ENCODE results near the gene AHCY.

AHCY gene

DNA sequence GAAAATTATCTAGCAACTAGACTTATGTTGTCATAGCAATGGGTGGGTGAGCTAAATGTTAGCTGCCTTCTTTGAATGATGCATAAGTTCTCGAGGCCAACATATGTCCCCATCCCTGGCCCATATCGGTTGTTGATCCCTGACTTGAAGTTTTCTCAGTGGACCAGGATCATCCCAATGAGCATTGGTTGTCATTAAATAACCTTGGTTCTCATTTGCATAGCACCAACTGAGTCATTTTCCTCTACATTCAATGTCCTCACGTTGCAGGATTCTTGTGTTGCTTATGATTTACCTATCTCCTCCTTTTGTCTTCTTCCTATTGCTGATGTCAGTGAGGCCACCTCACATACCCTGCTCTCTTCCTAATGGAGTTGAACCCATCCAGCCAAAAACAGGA, 12.1 kb upstream of the AHCY start:
- no peak overlapping the region for H3K27ac ChIP-seq
- TF ChIP-seq, protein P1, sequence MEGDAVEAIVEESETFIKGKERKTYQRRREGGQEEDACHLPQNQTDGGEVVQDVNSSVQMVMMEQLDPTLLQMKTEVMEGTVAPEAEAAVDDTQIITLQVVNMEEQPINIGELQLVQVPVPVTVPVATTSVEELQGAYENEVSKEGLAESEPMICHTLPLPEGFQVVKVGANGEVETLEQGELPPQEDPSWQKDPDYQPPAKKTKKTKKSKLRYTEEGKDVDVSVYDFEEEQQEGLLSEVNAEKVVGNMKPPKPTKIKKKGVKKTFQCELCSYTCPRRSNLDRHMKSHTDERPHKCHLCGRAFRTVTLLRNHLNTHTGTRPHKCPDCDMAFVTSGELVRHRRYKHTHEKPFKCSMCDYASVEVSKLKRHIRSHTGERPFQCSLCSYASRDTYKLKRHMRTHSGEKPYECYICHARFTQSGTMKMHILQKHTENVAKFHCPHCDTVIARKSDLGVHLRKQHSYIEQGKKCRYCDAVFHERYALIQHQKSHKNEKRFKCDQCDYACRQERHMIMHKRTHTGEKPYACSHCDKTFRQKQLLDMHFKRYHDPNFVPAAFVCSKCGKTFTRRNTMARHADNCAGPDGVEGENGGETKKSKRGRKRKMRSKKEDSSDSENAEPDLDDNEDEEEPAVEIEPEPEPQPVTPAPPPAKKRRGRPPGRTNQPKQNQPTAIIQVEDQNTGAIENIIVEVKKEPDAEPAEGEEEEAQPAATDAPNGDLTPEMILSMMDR (conservative IDR thresholded peaks at IDR 0.05), result no peak
- no peak for TF ChIP-seq ZFX (IDR thresholded peaks at IDR 0.05)

DNA sequence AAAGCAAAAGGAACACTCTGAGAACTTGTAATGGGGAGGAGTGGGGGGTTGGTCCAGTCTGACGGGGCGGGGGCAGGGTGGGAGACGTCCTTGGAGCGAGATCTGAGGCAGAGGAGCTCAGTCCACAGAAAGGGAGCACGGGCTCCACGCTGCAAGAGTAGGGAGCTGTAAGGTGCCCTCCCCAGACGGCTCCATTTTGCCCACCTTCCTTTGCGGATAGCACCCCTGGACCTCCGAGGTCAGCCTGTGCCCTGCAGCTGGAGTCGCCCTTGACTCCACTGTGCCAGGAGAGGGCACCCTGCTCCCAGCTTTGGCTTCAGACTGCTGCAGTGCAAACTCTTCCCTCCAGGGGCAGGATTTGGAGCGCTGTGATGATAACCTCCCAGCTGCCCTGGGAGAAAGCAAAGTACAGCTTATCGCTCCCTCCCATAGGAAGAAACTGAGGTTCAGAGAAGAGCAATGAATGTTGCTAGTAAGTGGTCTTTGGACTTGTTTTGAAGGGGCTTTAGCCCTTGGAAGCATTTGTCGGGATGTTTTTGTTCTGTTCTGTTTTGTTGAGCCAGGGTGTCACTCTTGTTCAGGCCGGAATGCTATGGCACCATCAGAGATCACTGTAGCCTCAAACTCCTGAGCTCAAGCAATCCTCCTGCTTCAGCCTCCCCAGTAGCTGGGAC, 9.5 kb upstream of the AHCY start:
- TF ChIP-seq, protein P1 (conservative IDR thresholded peaks at IDR 0.05), result peak; percentile 99
- TF ChIP-seq ZFX (IDR thresholded peaks at IDR 0.05), result no peak
- H3K27ac ChIP-seq, result peak overlapping the region; percentile 65; the same call in 1 of the 2 replicates

DNA sequence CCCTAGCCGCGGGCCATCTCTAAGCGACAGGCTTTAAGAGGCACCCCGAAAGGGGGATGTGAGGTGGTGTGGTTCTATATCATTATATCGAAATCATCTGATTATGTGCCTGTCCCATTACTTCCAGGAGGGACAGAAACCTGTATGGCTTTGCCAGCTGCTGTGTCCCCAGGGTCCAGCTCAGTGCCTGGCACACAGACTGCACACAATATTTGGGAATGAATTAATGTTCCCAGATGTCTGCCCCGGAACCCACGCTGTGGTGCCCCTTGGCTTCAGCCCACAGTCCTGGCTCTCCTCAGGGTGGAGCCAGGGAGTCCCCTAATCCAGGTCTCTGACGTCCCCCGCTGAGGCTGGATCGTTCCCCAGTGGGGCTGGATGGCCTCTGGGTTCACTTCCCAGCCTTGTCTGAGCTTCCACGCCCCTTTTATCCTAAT, 8.9 kb upstream of the AHCY start:
- TF ChIP-seq, protein P1 (conservative IDR thresholded peaks at IDR 0.05), result no peak
- TF ChIP-seq ZFX (IDR thresholded peaks at IDR 0.05), result no peak
- peak overlapping the region; percentile 65; the same call in 1 of the 2 replicates for H3K27ac ChIP-seq

DNA sequence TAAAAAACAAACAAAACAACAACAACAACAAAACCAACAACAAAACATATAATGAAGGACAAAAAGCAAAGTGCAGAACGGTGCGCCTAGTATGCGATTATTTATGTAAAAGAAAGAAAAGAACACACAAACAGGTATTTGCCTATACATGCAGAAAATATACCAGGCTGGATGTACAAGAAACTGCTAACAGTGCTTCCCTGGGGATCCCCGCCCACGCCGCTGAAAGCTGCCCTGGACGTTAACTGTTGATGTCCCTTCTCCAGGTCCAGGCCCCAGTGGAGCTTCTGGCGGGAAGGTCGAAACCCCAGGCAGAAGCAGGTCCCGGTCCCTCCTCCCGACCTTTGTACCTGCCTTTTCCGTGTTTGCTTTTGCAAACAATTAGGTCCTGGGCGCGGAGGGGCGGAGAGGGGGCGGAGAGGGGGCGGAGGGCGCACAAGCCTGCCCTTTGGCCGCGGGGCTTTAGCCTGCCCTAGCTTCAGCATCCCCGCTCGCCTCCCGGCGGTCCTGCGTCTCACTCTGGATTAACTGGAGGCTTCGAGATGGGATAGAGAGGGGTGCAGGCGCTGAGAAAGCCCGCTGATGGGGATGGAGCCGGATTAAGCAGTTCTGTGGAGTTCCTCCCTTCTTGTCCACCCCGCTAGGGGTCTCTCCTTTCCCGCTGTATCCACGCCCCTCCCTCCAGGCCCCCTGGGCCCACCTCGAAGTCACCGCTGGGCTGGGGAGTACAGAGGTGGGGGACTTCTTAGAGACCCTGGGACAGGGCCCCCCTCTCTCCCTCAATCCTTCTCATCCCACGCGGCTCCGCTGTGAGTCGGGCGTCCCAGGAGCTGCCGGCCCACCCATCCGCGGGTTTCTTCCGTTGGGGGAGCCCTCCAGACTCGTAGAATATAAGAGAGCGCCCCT, 8.2 kb upstream of the AHCY start:
- peak overlapping the region; percentile 65 for H3K27ac ChIP-seq

DNA sequence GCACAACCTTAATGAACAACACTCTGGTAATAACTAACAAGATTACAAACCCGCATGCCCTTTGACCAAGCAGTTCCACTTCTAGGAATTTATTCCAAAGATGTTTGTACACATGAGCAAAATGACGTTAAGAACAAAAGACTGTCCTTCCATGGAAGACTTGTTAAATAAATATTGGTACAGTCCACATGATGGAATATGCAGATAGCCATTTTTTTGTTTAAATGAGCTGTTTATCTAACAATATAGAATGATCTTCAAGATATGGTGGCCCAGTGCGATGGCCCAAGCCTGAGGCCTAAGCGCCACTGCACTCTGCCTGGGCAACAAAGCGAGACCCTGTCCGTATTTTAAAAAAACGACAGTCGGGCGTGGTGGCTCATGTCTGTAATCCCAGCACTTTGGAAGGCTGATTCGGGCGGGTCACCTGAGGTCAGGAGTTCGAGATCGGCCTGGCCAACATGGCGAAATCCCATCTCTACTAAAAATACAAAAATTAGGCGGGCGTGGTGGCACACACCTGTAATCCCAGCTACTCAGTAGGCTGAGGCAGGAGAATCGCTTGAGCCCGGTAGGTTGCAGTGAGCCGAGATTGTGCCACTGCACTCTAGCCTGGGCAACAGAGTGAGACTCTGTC, 7.4 kb upstream of the AHCY start:
- H3K27ac ChIP-seq, result peak overlapping the region; percentile 65
- TF ChIP-seq, protein P1 (conservative IDR thresholded peaks at IDR 0.05), result no peak
- TF ChIP-seq ZFX (IDR thresholded peaks at IDR 0.05), result 0 out of 2 replicates have a peak, but pooled peaks have one; percentile 31

More for the DNA sequence above, 8.2 kb upstream of the AHCY start:
- TF ChIP-seq, protein P1 (conservative IDR thresholded peaks at IDR 0.05), result no peak
- TF ChIP-seq ZFX (IDR thresholded peaks at IDR 0.05), result no peak

DNA sequence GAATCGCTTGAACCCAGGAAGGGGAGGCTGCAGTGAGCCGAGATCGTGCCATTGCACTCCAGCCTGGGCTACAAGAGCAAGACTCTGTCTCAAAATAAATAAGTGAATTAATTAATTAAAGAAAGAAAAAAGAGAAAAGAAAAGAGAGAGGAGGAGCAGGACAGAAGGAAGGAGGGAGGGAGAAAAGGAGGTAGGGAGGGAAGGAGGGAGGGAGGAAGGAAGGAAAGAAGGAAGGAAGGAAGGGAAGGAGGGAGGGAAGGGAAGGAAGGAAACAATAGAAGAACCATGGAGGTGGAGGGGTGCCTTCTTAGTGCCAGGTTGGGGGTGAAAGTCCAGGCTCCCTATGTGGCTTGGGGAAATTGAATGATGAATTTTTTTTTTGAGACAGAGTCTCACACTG, 6.5 kb upstream of the AHCY start:
- H3K27ac ChIP-seq, result peak overlapping the region; percentile 65; the same call in 1 of the 2 replicates
- no peak for TF ChIP-seq ZFX (IDR thresholded peaks at IDR 0.05)
- TF ChIP-seq, protein P1 (conservative IDR thresholded peaks at IDR 0.05), result no peak
